Thoracic aorta (tissue), 2 donors: Measurements from ENCODE around the gene DOC2A. TPM values are rescaled to one million over a fixed set of nuclear protein-coding genes. Genes with fewer than 3 reads are reported as not detected.

ENCODE experiments used
- ATAC-seq: fragments of 150-250 bp; one replicate; pipeline ENCODE4 v1.8.0; 2017; ENCODE audit warnings: low read depth; ENCODE audit not compliant: insufficient number of reproducible peaks, low FRiP score
- DNase-seq: peaks from one replicate; pipeline ENCODE4 v3.0.0-alpha.2; 2020; ENCODE audit warnings: low spot score
- H3K27ac ChIP-seq, 2 donors: fragments of 200-600 bp; sonication (generic); 1 replicate in 1 of 2; 2 replicates in 1 of 2; pipeline ENCODE4 v1.5.1; 2016; ENCODE audit warnings: mild to moderate bottlenecking in 2 of 2, moderate library complexity in 2 of 2
- H3K27me3 ChIP-seq: fragments of 200-600 bp; sonication (generic); replicated peaks from 2 replicates; pipeline ENCODE4 v1.6.0; 2016; ENCODE audit warnings: mild to moderate bottlenecking; ENCODE audit not compliant: insufficient read depth
- H3K36me3 ChIP-seq: fragments of 200-600 bp; sonication (generic); one replicate; pipeline ENCODE4 v1.5.1; 2016
- H3K4me1 ChIP-seq, 2 donors: fragments of 200-600 bp; sonication (generic); 1 replicate in 1 of 2; 2 replicates in 1 of 2; pipeline versions ENCODE4 v1.5.1 to v1.6.0; 2016; ENCODE audit warnings: low read depth in 2 of 2, mild to moderate bottlenecking in 1 of 2; ENCODE audit not compliant: control insufficient read depth in 1 of 2
- H3K4me3 ChIP-seq: fragments of 200-600 bp; sonication (generic); 2 replicates; pipeline ENCODE4 v1.5.1; 2016; ENCODE audit warnings: mild to moderate bottlenecking
- H3K9me3 ChIP-seq: fragments of 200-600 bp; sonication (generic); 2 replicates; pipeline ENCODE4 v1.5.1; 2016
- total RNA-seq, 2 donors: library from RNA; depleted of rRNA; stranded (reverse); fragments of >200 nt; gene quantifications; one replicate each; pipeline versions ENCODE4 v1.1.0 to v1.2.3, GENCODE V29; 2016
- TF ChIP-seq, protein P1 (sequence below): fragments of 200-600 bp; sonication (generic); IDR thresholded peaks from one replicate; pipeline ENCODE4 v1.5.1; 2019; ENCODE audit warnings: antibody characterized with exemption

DOC2A gene
- total RNA-seq, 2 donors from 2014 or later: 0.56 TPM; not detected in 1

GRCh38 chr16:29996766-29997250 lies 14.0 kb downstream of the DOC2A start:
- peak overlapping the region; percentile 86 for H3K4me3 ChIP-seq
- DNase-seq (no peak), ATAC-seq (no peak)
- peaks cover 12 to 20% of the 10 kb centered on the region in 2 donors for H3K4me1 ChIP-seq
- no peaks in the 10 kb centered on the region for H3K27me3 ChIP-seq
- peaks cover 14% of the 10 kb centered on the region for H3K36me3 ChIP-seq
- no peaks in the 10 kb centered on the region for H3K9me3 ChIP-seq
- H3K27ac ChIP-seq: peak overlapping the region in 1 of 2 donors; percentile 96
- TF ChIP-seq, protein P1, sequence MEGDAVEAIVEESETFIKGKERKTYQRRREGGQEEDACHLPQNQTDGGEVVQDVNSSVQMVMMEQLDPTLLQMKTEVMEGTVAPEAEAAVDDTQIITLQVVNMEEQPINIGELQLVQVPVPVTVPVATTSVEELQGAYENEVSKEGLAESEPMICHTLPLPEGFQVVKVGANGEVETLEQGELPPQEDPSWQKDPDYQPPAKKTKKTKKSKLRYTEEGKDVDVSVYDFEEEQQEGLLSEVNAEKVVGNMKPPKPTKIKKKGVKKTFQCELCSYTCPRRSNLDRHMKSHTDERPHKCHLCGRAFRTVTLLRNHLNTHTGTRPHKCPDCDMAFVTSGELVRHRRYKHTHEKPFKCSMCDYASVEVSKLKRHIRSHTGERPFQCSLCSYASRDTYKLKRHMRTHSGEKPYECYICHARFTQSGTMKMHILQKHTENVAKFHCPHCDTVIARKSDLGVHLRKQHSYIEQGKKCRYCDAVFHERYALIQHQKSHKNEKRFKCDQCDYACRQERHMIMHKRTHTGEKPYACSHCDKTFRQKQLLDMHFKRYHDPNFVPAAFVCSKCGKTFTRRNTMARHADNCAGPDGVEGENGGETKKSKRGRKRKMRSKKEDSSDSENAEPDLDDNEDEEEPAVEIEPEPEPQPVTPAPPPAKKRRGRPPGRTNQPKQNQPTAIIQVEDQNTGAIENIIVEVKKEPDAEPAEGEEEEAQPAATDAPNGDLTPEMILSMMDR: no peak

DNA sequence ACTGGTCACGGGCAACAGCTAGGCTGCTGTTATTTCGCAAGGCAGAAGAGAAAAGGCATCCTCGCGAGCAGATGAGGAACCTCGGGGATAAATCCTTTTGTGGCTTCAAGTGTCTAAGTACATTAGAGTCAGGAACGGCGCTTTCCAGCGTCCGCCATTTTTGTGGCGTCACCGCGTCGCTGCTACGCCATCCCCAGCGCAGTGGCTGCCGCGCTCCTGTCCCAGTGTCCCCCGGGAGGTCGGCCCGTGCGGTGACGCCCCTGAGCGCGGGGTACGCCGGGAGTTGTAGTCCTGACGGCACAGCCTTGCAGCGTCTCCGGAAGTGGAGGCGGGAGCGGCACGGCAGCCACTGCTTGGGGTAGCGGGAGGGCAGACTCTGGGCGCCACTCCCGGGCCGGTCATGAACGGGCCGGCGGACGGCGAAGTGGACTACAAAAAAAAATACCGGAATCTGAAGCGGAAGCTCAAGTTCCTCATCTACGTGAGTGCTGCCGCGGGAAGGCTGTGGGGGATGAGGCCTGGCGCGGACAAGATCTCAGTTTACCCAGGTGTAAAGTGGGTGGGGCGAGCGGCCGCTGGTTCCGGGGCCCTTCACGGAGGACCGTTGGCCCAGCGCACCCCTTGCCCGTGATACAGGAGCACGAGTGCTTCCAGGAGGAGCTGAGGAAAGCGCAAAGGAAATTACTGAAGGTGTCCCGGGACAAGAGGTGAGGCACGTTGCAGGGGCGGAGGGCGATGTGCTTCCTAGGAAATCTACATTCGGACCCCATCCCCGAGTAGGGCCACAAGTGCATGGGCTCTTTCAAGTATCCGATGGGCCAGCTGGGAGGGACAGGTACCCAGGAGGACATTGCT lies 14.7 kb downstream of the DOC2A start, which contains the start of gene INO80E:
TSS of gene INO80E (plus strand) at position 331 of the 855 bp plus-strand sequence. CDS start at position 401, 70 bp downstream.
- H3K27me3 ChIP-seq: no peaks in the 10 kb centered on the region
- H3K27ac ChIP-seq: peak within 1 kb of the TSS; percentile 89 to 96
- peaks cover 14% of the 10 kb centered on the region for H3K36me3 ChIP-seq
- peaks cover 12 to 20% of the 10 kb centered on the region in 2 donors for H3K4me1 ChIP-seq
- TF ChIP-seq, protein P1: no peak
- ATAC-seq (peak; percentile 82), DNase-seq (peak; percentile 92)
- peak within 1 kb of the TSS; percentile 86 for H3K4me3 ChIP-seq
- H3K9me3 ChIP-seq: no peaks in the 10 kb centered on the region

DNA sequence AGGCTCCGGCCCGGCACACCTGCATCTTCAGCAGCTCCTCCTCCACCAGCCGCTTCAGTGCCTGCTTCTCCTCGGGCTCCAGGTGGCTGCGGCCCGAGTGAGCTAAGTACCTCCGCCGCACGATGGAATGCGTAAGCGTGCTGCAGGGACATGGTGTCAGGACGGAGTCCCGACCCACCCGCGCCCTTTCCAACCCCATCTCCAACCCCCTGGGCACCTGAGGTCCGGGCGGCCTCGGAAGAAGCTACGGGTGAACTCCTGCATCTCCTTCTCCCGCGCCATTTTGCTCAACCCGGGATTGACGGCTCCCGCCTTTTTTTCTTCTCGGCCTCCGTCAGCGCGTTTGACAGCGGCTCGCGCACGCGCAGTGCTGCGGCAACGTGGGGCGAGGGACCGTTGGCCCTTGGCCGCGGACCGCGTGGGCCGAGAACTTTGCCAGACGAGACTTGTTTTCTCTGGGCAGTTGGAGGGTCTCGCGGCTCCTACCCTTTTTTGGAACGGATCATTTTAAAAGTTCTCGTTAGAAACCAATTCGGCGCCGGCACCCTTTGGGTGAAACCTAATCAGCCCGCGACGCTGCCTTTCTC lies 15.4 kb downstream of the DOC2A start, which contains the start of gene HIRIP3:
TSS of gene HIRIP3 (minus strand) at position 294 of the 587 bp plus-strand sequence. CDS start at position 282, 12 bp downstream.
- peaks cover 16% of the 10 kb centered on the region for H3K36me3 ChIP-seq
- H3K27ac ChIP-seq: peak within 1 kb of the TSS; percentile 89 to 96
- no peaks in the 10 kb centered on the region for H3K9me3 ChIP-seq
- DNase-seq (peak; percentile 47), ATAC-seq (peak; percentile 57)
- peaks cover 12 to 20% of the 10 kb centered on the region in 2 donors for H3K4me1 ChIP-seq
- H3K27me3 ChIP-seq: no peaks in the 10 kb centered on the region
- peak within 1 kb of the TSS; percentile 86 for H3K4me3 ChIP-seq
- TF ChIP-seq, protein P1: no peak

- TF ChIP-seq, protein P1: no peak
- no peaks in the 10 kb centered on the region for H3K27me3 ChIP-seq
- DNase-seq: no peak
- no peak for ATAC-seq
- no peaks in the 10 kb centered on the region for H3K9me3 ChIP-seq
- H3K27ac ChIP-seq: peak overlapping the region; percentile 89 to 96
- H3K36me3 ChIP-seq: peaks cover 16% of the 10 kb centered on the region
- peaks cover 12 to 20% of the 10 kb centered on the region in 2 donors for H3K4me1 ChIP-seq
- peak overlapping the region; percentile 86 for H3K4me3 ChIP-seq
Observed at GRCh38 chr16:29994600-29995323, 16.1 kb downstream of the DOC2A start.
